Retinal pigment epithelial cell (primary cell): ENCODE data around the gene ANAPC15.

Experiments
- DNase-seq: peaks from one replicate; pipeline ENCODE4 v3.0.0-alpha.2; 2010; ENCODE audit warnings: low read depth
- H3K4me3 ChIP-seq: 2 replicates; pipeline ENCODE4 v1.5.1; 2011; ENCODE audit warnings: mild to moderate bottlenecking, low read length, control low read depth, moderate library complexity
- TF ChIP-seq, protein P1 (sequence below): conservative IDR thresholded peaks from 2 replicates; pipeline ENCODE4 v1.5.1; 2011; ENCODE audit warnings: low read depth, low read length, control low read depth, inconsistent platforms

Gene ANAPC15

DNA sequence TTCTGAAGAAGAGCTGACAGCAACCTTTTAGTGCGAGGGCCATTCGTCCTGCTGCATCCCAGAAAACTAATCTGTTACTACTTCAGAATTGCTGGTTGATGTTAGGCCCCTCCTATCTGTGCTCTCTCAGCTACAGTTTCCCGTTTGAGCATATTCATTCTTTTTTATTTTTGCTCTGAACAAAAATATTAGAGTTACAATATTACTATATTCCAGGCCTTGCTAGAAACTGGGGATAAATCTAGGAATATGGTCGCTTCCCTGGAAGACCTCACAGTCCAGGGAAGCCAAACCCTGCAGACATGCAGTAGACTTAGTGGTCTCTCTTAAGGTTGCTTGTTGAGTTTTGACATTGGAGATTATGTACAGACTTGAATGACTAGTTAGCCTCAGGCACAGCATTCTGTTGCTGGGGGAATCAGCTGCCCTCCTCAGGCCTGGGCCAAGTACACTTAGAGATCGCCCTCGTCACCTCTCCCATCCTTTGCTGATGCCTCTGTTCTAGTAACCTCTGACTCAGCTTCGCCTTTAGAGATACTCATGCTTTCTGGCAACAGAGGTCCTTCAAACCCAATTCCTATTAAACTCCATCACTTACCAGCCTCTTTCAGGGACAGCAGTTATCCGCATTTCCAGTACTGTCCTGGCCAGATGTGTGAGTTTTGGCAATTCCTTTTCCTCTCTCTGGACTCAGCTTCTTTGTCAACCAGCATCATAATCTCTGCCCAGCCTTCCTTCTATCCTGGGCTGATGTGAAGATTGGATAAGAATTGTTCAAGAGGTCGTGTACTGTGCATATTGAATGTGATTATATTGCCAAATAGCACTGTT lies 698 bp upstream of the ANAPC15 start:
- no peak for DNase-seq
- peak overlapping the region; percentile 89 for H3K4me3 ChIP-seq
- TF ChIP-seq, protein P1, sequence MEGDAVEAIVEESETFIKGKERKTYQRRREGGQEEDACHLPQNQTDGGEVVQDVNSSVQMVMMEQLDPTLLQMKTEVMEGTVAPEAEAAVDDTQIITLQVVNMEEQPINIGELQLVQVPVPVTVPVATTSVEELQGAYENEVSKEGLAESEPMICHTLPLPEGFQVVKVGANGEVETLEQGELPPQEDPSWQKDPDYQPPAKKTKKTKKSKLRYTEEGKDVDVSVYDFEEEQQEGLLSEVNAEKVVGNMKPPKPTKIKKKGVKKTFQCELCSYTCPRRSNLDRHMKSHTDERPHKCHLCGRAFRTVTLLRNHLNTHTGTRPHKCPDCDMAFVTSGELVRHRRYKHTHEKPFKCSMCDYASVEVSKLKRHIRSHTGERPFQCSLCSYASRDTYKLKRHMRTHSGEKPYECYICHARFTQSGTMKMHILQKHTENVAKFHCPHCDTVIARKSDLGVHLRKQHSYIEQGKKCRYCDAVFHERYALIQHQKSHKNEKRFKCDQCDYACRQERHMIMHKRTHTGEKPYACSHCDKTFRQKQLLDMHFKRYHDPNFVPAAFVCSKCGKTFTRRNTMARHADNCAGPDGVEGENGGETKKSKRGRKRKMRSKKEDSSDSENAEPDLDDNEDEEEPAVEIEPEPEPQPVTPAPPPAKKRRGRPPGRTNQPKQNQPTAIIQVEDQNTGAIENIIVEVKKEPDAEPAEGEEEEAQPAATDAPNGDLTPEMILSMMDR: no peak

DNA sequence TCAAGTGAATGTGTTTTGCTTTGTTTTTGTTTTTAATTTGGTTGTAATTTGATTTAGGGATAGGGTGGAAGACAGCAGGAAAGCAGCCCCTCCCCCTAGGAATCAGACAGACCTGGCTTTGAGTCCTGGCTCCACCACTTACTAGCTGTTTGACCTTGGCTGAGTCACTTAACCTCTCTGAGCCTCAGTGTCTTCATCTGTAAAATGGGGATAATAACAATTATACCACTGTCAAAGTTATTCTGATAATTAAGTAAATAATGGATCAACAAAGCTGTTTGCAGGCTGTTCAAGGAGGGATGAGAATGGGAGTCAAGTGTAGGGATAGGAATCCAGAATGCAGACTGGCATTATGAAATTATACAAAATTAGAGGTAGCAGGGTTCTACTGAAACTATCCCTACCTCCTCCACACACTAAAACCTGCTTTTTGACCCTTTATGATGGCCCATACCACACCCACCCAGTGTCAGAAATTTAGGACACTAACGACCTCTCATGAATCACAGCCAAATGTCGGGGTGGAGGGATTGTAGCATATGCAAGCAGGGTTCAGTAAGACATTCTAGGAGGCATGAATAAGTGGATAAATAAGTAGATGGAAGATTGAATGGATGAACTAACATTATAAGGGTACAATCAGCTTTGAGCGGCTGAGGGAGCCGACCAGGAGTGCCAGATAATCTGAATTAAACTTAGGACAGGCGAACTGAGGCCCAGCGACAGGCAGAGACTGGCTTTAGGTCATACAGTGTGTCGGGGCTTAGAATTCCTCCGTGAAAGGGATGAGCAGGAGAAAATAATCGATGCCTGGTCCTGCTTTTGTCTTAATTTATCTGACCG lies 974 bp downstream of the ANAPC15 start:
- TF ChIP-seq, protein P1: no peak
- no peak for DNase-seq
- peak overlapping the region; percentile 89 for H3K4me3 ChIP-seq

DNA sequence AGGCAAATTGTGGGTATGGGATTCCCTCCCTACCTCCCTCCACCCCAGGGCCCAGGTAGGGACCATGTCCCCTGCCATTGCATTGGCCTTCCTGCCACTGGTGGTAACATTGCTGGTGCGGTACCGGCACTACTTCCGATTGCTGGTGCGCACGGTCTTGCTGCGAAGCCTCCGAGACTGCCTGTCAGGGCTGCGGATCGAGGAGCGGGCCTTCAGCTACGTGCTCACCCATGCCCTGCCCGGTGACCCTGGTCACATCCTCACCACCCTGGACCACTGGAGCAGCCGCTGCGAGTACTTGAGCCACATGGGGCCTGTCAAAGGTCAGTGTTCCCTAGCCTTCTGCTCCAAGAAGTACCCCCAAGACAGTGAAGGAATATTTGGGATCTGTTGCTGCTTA lies 6.6 kb downstream of the ANAPC15 start, which contains the start of gene TOMT:
Gene TOMT (plus strand): TSS at position 37 of the 400 bp plus-strand sequence. CDS start 28 bp downstream, at position 65.
- TF ChIP-seq, protein P1: no peak
- DNase-seq: no peak
- H3K4me3 ChIP-seq: no peak within 1 kb of the TSS

DNA sequence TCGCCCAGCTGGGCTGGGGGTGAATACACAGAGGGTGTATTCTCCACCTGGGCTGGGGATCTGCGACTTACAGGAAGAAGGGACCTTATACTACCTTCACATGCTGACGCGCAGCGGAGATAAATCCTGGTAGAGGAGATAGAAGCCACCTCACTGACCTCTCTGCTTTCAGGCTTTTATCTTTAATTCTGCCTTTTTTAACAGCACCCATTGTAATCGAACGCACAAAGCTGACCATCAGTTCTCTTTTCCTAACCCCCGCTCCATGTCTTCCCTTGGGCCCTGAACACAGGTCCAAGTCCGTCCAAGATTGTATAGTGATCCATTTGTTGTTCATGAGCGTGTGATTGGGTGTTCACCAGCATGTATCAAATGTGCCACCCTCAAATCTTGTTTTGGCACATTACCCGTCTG lies 8.7 kb downstream of the ANAPC15 start:
- TF ChIP-seq, protein P1: no peak
- DNase-seq: no peak

DNA sequence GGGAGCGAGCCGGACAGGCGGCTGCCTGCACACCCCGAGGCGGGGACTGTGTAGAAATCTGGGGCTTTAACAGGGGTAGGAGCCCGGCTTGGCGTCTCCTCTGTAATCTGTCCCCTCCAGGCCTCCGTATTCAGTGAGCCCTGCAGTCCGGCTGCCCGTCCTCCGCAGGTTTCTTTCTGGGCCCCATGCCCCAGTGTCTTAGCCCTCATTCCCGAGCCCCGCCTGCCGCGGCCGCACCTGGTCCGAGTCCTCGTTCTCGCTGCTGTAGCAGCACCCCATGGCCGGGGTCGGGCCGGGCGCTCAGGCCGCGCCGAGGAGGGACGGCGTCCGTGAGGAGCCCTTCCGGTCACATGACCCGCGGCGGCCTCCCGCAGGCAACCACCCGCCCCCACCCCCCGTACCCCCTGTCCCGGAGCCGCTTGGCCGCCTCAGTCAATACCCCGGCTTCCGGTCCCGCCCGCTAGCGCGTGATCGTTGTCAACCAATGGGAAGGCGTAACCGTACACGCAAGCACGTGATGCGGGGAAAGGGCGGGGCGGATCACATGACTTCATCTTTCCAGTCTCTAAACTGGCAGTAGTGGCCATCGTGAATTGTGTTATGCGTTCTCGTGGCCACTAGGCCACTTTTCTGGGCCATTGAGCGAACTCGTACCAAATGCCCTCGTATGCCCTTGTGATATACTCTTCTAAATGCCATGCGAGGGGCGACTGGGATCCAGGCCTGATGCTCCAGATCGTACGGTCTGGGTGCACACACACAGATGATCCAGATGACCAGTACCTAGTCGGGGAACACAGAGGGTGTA lies 9.3 kb downstream of the ANAPC15 start, which contains the start of gene LAMTOR1:
Gene LAMTOR1 (minus strand): TSS at position 352 of the 808 bp plus-strand sequence. CDS start 73 bp downstream, at position 279.
- H3K4me3 ChIP-seq: peak within 1 kb of the TSS; percentile 69
- TF ChIP-seq, protein P1: peak; percentile 38
- peak; percentile 97 for DNase-seq

More for the DNA sequence above, 8.7 kb downstream of the ANAPC15 start:
- H3K4me3 ChIP-seq: peak overlapping the region; percentile 2

DNA sequence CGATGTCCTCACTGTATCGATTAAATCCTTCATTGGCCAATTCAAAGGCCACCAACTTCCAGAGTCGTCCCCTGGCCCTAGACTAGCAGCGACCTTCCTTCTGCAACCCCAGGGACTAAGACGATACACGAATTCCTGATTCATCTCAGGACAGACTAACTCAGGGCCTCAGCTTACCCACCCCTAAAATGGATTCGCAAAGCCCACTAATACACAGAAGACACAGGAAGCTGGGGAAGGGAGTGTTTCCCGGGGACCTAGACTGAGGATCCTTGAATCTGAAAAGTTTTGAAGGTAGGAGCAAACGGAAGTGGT lies 9.9 kb downstream of the ANAPC15 start:
- H3K4me3 ChIP-seq: peak overlapping the region; percentile 69
- TF ChIP-seq, protein P1: no peak
- no peak for DNase-seq
